H9 (cell line): ENCODE data around the gene ZBTB20. TPM values are rescaled to one million over a fixed set of nuclear protein-coding genes. Genes with fewer than 3 reads are reported as not detected.

ENCODE experiments used
- DNase-seq: peaks from one replicate; pipeline ENCODE4 v3.0.0-alpha.2; 2017
- H2AFZ ChIP-seq: one replicate; pipeline ENCODE4 v1.6.1; 2013; ENCODE audit warnings: mild to moderate bottlenecking, low read length, control low read depth, moderate library complexity
- H2AK5ac ChIP-seq: 2 replicates; pipeline ENCODE4 v1.6.1; 2013; ENCODE audit warnings: low read length, control low read depth, mixed read lengths; ENCODE audit not compliant: insufficient read length
- H2BK120ac ChIP-seq: one replicate; pipeline ENCODE4 v1.6.1; 2013; ENCODE audit warnings: low read depth, mild to moderate bottlenecking, low read length, control low read depth, inconsistent platforms; ENCODE audit not compliant: poor library complexity, severe bottlenecking
- H2BK12ac ChIP-seq: 2 replicates; pipeline ENCODE4 v1.6.1; 2013; ENCODE audit warnings: low read length, control low read depth, mixed read lengths, low read depth; ENCODE audit not compliant: insufficient read length
- H2BK15ac ChIP-seq: 2 replicates; pipeline ENCODE4 v1.6.1; 2013; ENCODE audit warnings: low read depth, low read length, control low read depth
- H2BK20ac ChIP-seq: one replicate; pipeline ENCODE4 v1.6.1; 2013; ENCODE audit warnings: low read depth, mild to moderate bottlenecking, low read length, control low read depth, inconsistent platforms; ENCODE audit not compliant: poor library complexity, severe bottlenecking
- H2BK5ac ChIP-seq: 2 replicates; pipeline ENCODE4 v1.6.1; 2013; ENCODE audit warnings: low read length, control low read depth, mixed read lengths; ENCODE audit not compliant: insufficient read length
- H3K14ac ChIP-seq: 2 replicates; pipeline ENCODE4 v1.6.1; 2013; ENCODE audit warnings: low read length, control low read depth; ENCODE audit not compliant: insufficient read depth
- H3K18ac ChIP-seq: 2 replicates; pipeline ENCODE4 v1.6.1; 2013; ENCODE audit warnings: low read depth, mild to moderate bottlenecking, mixed read lengths, low read length, control low read depth; ENCODE audit not compliant: insufficient read length
- H3K23ac ChIP-seq: 2 replicates; pipeline ENCODE4 v1.6.1; 2013; ENCODE audit warnings: low read length, control low read depth, mixed read lengths, low read depth; ENCODE audit not compliant: insufficient read length
- H3K23me2 ChIP-seq: 2 replicates; pipeline ENCODE4 v1.6.1; 2013; ENCODE audit warnings: low read depth, mild to moderate bottlenecking, mixed read lengths, low read length, control low read depth; ENCODE audit not compliant: insufficient read length, poor library complexity, severe bottlenecking
- H3K27ac ChIP-seq: 2 replicates; pipeline ENCODE4 v1.5.1; 2013; ENCODE audit warnings: low read length, control low read depth, mixed read lengths, low read depth; ENCODE audit not compliant: insufficient read length
- H3K27me3 ChIP-seq: 2 replicates; pipeline ENCODE4 v1.6.1; 2013; ENCODE audit warnings: low read length, control low read depth, inconsistent platforms; ENCODE audit not compliant: insufficient read depth
- H3K4ac ChIP-seq: 2 replicates; pipeline ENCODE4 v1.6.1; 2013; ENCODE audit warnings: low read depth, mild to moderate bottlenecking, control low read depth, inconsistent platforms, low read length, moderate library complexity
- H3K4me1 ChIP-seq: 2 replicates; pipeline ENCODE4 v1.6.1; 2013; ENCODE audit warnings: low read length, control low read depth, inconsistent platforms; ENCODE audit not compliant: insufficient read depth
- H3K4me2 ChIP-seq: 2 replicates; pipeline ENCODE4 v1.6.1; 2013; ENCODE audit warnings: low read length, control low read depth, mixed read lengths; ENCODE audit not compliant: insufficient read length, insufficient read depth
- H3K56ac ChIP-seq: 2 replicates; pipeline ENCODE4 v1.6.1; 2013; ENCODE audit warnings: low read depth, mild to moderate bottlenecking, mixed read lengths, low read length, control low read depth; ENCODE audit not compliant: insufficient read length
- H3K79me1 ChIP-seq: 2 replicates; pipeline ENCODE4 v1.6.1; 2013; ENCODE audit warnings: low read depth, mild to moderate bottlenecking, moderate library complexity, low read length, control low read depth, inconsistent platforms; ENCODE audit not compliant: insufficient read depth, poor library complexity, severe bottlenecking
- H3K79me2 ChIP-seq: 2 replicates; pipeline ENCODE4 v1.6.1; 2013; ENCODE audit warnings: low read length, control low read depth, inconsistent platforms; ENCODE audit not compliant: insufficient read depth
- H3K9ac ChIP-seq: 2 replicates; pipeline ENCODE4 v1.6.1; 2013; ENCODE audit warnings: low read length, control low read depth, mixed read lengths; ENCODE audit not compliant: insufficient read length; ENCODE audit errors: extremely low read depth
- H3K9me3 ChIP-seq: one replicate; pipeline ENCODE4 v1.6.1; 2013; ENCODE audit warnings: low read depth, low read length, inconsistent platforms; ENCODE audit not compliant: control insufficient read depth
- H3T11ph ChIP-seq: one replicate; pipeline ENCODE4 v1.6.1; 2013; ENCODE audit warnings: mild to moderate bottlenecking, low read length, control low read depth, inconsistent platforms
- H4K20me1 ChIP-seq: one replicate; pipeline ENCODE4 v1.6.1; 2013; ENCODE audit not compliant: control insufficient read depth, insufficient read length, insufficient read depth
- H4K5ac ChIP-seq: 2 replicates; pipeline ENCODE4 v1.6.1; 2013; ENCODE audit warnings: low read depth, mild to moderate bottlenecking, mixed read lengths, low read length, control low read depth; ENCODE audit not compliant: insufficient read length
- H4K8ac ChIP-seq: replicated peaks from 2 replicates; pipeline ENCODE4 v1.6.1; 2013; ENCODE audit warnings: low read length, control low read depth, mixed read lengths, low read depth; ENCODE audit not compliant: insufficient read length
- H4K91ac ChIP-seq: 2 replicates; pipeline ENCODE4 v1.6.1; 2013; ENCODE audit warnings: low read depth, mild to moderate bottlenecking, moderate library complexity, mixed read lengths, low read length, control low read depth; ENCODE audit not compliant: insufficient read length
- H3K27ac Mint-ChIP-seq, 3 experiments: 2 replicates in 2 of 3; 3 replicates in 1 of 3; pipeline ENCODE4 v1.8.0; 2020 to 2021; ENCODE audit warnings: mixed read lengths in 3 of 3, mild to moderate bottlenecking in 1 of 3, moderate library complexity in 1 of 3
- H3K27me3 Mint-ChIP-seq: 2 replicates; pipeline ENCODE4 v1.8.0; 2021; ENCODE audit warnings: low read depth, mild to moderate bottlenecking, moderate library complexity, mixed read lengths
- H3K36me3 Mint-ChIP-seq, 3 experiments: 2 replicates in 2 of 3; 3 replicates in 1 of 3; pipeline ENCODE4 v1.8.0; 2020 to 2021; ENCODE audit warnings: low read depth in 3 of 3, mixed read lengths in 3 of 3; ENCODE audit not compliant: insufficient read depth in 1 of 3
- H3K4me1 Mint-ChIP-seq, 2 experiments: 2 replicates each; pipeline ENCODE4 v1.8.0; 2020; ENCODE audit warnings: mixed read lengths in 2 of 2
- H3K4me3 Mint-ChIP-seq, 2 experiments: 2 replicates in 1 of 2; 3 replicates in 1 of 2; pipeline ENCODE4 v1.8.0; 2020 to 2021; ENCODE audit warnings: mild to moderate bottlenecking in 2 of 2, mixed read lengths in 2 of 2, moderate library complexity in 1 of 2
- H3K9me3 Mint-ChIP-seq, 2 experiments: 2 replicates in 1 of 2; 3 replicates in 1 of 2; pipeline ENCODE4 v1.8.0; 2020; ENCODE audit warnings: mild to moderate bottlenecking in 2 of 2, mixed read lengths in 2 of 2, moderate library complexity in 1 of 2
- CTCF ChIP-seq: fragments of 200-600 bp; sonication (generic); conservative IDR thresholded peaks from 3 replicates; pipeline ENCODE4 v1.8.0; 2021; ENCODE audit warnings: antibody characterized with exemption, mild to moderate bottlenecking
- WGBS: extraction: QIAGEN DNeasy Blood & Tissue Kit; methylation state at CpG from one replicate; pipeline ENCODE4 v1.1.7; 2013; ENCODE audit warnings: missing lambda C conversion rate, low lambda C conversion rate, mixed read lengths; ENCODE audit not compliant: insufficient read length; ENCODE audit errors: extremely low coverage; 5-methylcytosine and 5-hydroxymethylcytosine counted together
- total RNA-seq: library from RNA; stranded (reverse); gene quantifications from 2 replicates; pipeline ENCODE4 v1.2.1, GENCODE V29; 2021

The ZBTB20 gene
- total RNA-seq, 1 experiment from 2014 or later = 0.70 TPM

GRCh38 chr3:114722530-114722929 is 424.6 kb downstream of the ZBTB20 start:
- Histone ChIP-seq H2AK5ac (no peak overlapping the region), H3K9ac (no peak overlapping the region), H3K18ac (no peak overlapping the region), H4K91ac (no peak overlapping the region), H4K8ac (no peak overlapping the region), H4K20me1 (no peaks in the 10 kb centered on the region), H3K27ac (no peak overlapping the region), H3K56ac (no peak overlapping the region), H2AFZ (no peak overlapping the region), H2BK12ac (no peak overlapping the region), H3K4me1 (no peaks in the 10 kb centered on the region), H3K79me2 (no peaks in the 10 kb centered on the region), H3K27me3 (no peaks in the 10 kb centered on the region), H2BK20ac (no peak overlapping the region), H3T11ph (no peak overlapping the region), H3K4me2 (no peak overlapping the region), H2BK5ac (no peak overlapping the region), H3K23ac (no peak overlapping the region), H2BK15ac (no peak overlapping the region), H3K23me2 (no peaks in the 10 kb centered on the region), H3K79me1 (no peaks in the 10 kb centered on the region), H3K14ac (no peak overlapping the region), H2BK120ac (no peak overlapping the region), H3K9me3 (no peaks in the 10 kb centered on the region), H3K4ac (no peak overlapping the region), H4K5ac (no peak overlapping the region)
- TF ChIP-seq CTCF = no peak
- Mint-ChIP-seq H3K4me1 (peaks cover 0 to 3% of the 10 kb centered on the region in 2 experiments; a peak in 1 of 4 replicates), H3K4me3 (no peak overlapping the region), H3K27me3 (no peaks in the 10 kb centered on the region), H3K36me3 (no peaks in the 10 kb centered on the region), H3K27ac (no peak overlapping the region), H3K9me3 (no peaks in the 10 kb centered on the region)
- no CpG with 5 or more reads among the region's 1 CpG for WGBS
- no peak for DNase-seq
